ENCODE data around the gene UBD.

Gene UBD

DNA sequence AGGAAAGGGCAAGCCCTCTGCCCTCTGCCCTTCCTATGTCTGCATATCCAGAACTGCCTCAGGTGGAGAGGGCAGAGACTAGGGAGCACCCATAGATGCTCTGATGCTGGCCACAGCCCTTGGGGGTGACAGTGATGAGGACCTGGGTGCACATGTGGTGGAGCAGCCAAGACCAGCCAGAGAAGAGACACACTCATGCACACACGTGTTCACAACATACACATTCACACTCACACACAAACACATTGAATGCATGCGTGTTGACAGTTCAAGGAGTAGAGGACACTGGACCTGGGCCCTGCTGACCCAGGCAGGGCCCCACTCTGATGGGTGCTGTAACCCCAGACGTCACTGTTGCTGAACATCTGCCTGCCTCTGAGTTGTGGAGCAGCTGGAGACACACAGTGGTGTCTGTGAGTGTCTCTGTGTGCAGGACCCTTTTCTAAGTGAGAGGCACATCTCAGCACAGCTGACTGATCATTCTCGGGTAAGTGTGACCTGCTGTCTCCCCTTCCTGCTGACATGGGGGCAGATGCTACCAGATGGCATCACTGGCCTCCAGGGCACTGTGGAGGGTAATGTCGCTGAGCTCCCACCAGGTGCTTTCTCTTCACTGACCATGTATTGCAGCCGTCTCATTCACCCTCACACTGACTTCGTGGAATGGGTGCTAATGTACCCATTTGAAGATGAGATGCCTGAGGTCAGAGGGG is 41.6 kb downstream of the UBD start:
- Histone ChIP-seq H3K9ac (ENCODE audit: low read length) (no peak overlapping the region), H3K4me3 (ENCODE audit: low read length) (no peak overlapping the region), H3K36me3 (ENCODE audit: control insufficient read depth, low read depth, low read length) (no peaks in the 10 kb centered on the region), H3K9me3 (ENCODE audit: control insufficient read depth, low read depth, low read length) (peaks cover 4% of the 10 kb centered on the region), H3K27me3 (ENCODE audit: control insufficient read depth, insufficient read depth, low read length) (no peaks in the 10 kb centered on the region), H3K27ac (ENCODE audit: low read length) (no peak overlapping the region), H3K4me1 (ENCODE audit: control insufficient read depth, low read depth, low read length) (no peaks in the 10 kb centered on the region)

DNA sequence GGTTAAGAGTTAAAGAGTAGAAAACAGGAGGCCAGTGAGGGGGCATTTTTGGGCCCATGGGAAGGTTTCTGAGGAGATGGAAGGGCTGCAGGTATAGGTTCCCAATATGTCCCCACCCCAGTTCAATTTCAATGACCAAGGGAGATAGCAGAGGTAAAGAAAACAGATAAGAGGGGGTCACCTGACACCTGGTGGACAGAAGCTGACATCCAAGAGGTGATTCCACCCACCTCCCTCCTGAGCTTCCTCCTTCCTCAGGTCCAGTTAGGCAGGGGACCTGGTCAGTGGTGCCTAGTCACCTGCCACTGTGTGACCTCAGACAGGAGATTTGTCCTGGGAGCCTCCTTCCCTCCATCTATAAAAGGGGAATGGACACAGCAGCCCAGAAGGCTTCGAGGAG is 42.3 kb downstream of the UBD start:
- H3K36me3 ChIP-seq (ENCODE audit: control insufficient read depth, low read depth, low read length): no peaks in the 10 kb centered on the region
- H3K4me3 ChIP-seq (ENCODE audit: low read length): no peak overlapping the region
- H3K9me3 ChIP-seq (ENCODE audit: control insufficient read depth, low read depth, low read length): no peaks in the 10 kb centered on the region
- no peaks in the 10 kb centered on the region for H3K4me1 ChIP-seq (ENCODE audit: control insufficient read depth, low read depth, low read length)
- H3K27me3 ChIP-seq (ENCODE audit: control insufficient read depth, insufficient read depth, low read length): no peaks in the 10 kb centered on the region
- no peak overlapping the region for H3K27ac ChIP-seq (ENCODE audit: low read length)
- no peak overlapping the region for H3K9ac ChIP-seq (ENCODE audit: low read length)

DNA sequence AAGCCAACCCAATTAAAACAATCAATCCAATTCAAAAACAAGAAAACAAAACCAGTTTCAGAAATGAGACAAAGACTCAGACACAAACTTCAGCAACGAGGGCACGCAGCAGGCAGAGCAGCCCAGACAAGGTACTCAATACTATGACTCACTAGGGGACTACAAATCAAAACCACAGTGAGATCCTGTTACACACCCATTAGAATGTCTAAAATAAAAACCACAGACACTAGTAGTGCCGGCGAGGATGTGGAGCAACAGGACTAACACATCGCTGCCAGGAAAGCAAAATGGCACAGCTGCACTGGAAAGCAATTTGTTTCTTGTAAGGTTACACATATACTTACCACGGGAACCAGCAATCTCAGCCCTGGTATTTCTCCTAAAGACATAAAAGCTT is 43.4 kb downstream of the UBD start:
- Histone ChIP-seq H3K36me3 (ENCODE audit: control insufficient read depth, low read depth, low read length) (no peaks in the 10 kb centered on the region), H3K9ac (ENCODE audit: low read length) (no peak overlapping the region), H3K4me1 (ENCODE audit: control insufficient read depth, low read depth, low read length) (no peaks in the 10 kb centered on the region), H3K27me3 (ENCODE audit: control insufficient read depth, insufficient read depth, low read length) (no peaks in the 10 kb centered on the region), H3K9me3 (ENCODE audit: control insufficient read depth, low read depth, low read length) (no peaks in the 10 kb centered on the region), H3K4me3 (ENCODE audit: low read length) (no peak overlapping the region), H3K27ac (ENCODE audit: low read length) (no peak overlapping the region)

DNA sequence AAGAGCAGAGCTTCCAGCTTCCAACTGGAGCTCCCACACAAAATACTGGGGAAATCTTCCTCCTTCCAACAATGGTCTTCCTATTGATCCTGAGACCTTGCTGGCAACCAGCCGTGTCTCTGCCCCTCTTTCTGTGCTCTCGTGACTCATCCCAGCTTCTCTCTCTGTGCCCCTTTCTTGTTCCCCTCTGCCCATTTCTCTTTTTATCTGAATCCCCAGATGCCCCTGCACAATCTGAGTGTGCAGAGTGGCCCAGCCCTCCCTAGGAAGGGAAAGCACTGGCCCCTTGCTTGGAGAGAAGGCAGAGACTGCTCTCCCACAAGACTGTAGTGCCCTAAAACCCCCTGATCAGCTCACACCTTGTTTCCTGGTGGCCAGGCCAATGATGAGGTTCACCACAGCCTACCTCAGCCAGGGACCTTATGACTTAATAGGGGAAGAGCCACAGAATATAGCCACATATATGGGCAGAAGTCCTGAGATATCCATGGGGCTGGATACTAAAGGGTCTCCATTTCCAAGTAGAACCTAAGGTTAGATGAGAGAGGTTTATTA is 48.7 kb downstream of the UBD start:
- H3K36me3 ChIP-seq (ENCODE audit: control insufficient read depth, low read depth, low read length): no peaks in the 10 kb centered on the region
- H3K9me3 ChIP-seq (ENCODE audit: control insufficient read depth, low read depth, low read length): no peaks in the 10 kb centered on the region
- peaks cover 4% of the 10 kb centered on the region for H3K4me1 ChIP-seq (ENCODE audit: control insufficient read depth, low read depth, low read length)
- no peak overlapping the region for H3K27ac ChIP-seq (ENCODE audit: low read length)
- H3K9ac ChIP-seq (ENCODE audit: low read length): no peak overlapping the region
- no peaks in the 10 kb centered on the region for H3K27me3 ChIP-seq (ENCODE audit: control insufficient read depth, insufficient read depth, low read length)
- H3K4me3 ChIP-seq (ENCODE audit: low read length): no peak overlapping the region

DNA sequence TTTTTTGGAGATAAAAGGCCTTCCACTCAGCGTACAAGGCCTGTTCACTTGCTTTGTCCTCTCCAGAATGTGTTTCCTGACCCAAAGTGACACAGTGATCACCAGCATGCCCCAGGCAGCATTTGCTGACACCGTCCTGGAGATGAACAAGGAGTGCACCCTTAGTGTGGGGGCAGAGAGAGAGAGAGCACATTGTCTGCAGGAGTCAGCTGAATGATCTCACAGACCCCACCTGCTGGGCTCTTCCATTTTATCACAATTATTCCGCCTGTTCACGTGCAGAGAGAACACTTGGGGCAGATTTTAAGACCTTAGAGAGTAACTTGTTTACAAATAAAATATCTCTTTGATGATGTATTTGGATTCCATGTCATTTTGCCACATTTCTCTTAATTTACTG is 49.3 kb downstream of the UBD start:
- no peaks in the 10 kb centered on the region for H3K9me3 ChIP-seq (ENCODE audit: control insufficient read depth, low read depth, low read length)
- no peaks in the 10 kb centered on the region for H3K36me3 ChIP-seq (ENCODE audit: control insufficient read depth, low read depth, low read length)
- H3K27ac ChIP-seq (ENCODE audit: low read length): no peak overlapping the region
- H3K4me1 ChIP-seq (ENCODE audit: control insufficient read depth, low read depth, low read length): peaks cover 4% of the 10 kb centered on the region
- no peak overlapping the region for H3K9ac ChIP-seq (ENCODE audit: low read length)
- no peaks in the 10 kb centered on the region for H3K27me3 ChIP-seq (ENCODE audit: control insufficient read depth, insufficient read depth, low read length)
- H3K4me3 ChIP-seq (ENCODE audit: low read length): no peak overlapping the region

DNA sequence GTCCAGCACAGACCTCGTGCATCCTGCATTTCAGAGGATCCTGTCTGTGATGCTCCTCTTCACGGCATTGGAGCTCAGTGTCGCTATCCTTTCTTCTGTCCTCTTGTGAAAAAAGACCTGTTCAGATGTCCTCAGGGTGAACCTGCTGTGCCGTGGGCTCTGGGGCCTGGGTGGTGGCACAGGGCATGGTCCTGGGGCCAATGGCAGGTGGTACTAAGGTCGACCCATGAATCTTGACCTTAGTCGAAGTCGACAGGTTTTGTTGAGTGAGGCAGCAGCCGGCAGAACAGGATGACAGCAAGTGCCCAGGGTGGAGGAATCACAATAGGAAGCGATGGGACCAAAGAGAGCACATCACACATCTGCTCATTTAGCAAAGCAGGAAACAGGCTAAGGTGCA is 49.8 kb downstream of the UBD start:
- Histone ChIP-seq H3K4me3 (ENCODE audit: low read length) (no peak overlapping the region), H3K9me3 (ENCODE audit: control insufficient read depth, low read depth, low read length) (no peaks in the 10 kb centered on the region), H3K27ac (ENCODE audit: low read length) (no peak overlapping the region), H3K36me3 (ENCODE audit: control insufficient read depth, low read depth, low read length) (no peaks in the 10 kb centered on the region), H3K27me3 (ENCODE audit: control insufficient read depth, insufficient read depth, low read length) (no peaks in the 10 kb centered on the region), H3K4me1 (ENCODE audit: control insufficient read depth, low read depth, low read length) (peaks cover 4% of the 10 kb centered on the region), H3K9ac (ENCODE audit: low read length) (no peak overlapping the region)

DNA sequence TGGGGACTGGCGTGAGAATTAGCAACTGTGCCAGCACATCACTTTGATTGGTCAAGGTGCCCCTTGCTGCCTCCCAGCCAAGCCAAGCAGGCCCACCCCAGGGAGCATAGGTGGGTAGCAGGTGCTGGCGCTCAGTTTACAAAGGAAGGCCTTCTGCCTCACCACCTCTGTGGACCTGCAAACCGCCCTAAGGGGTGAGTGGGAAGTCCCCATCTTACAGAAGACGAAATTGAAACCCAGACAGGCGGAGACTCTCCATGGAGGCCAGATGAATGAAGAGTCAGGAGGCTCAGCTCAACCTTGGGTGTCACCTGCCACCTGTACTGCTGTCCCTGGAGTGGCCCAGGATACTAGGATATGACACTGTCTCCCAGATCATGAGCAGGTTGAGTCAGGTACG is 50.3 kb downstream of the UBD start:
- no peaks in the 10 kb centered on the region for H3K27me3 ChIP-seq (ENCODE audit: control insufficient read depth, insufficient read depth, low read length)
- no peaks in the 10 kb centered on the region for H3K9me3 ChIP-seq (ENCODE audit: control insufficient read depth, low read depth, low read length)

DNA sequence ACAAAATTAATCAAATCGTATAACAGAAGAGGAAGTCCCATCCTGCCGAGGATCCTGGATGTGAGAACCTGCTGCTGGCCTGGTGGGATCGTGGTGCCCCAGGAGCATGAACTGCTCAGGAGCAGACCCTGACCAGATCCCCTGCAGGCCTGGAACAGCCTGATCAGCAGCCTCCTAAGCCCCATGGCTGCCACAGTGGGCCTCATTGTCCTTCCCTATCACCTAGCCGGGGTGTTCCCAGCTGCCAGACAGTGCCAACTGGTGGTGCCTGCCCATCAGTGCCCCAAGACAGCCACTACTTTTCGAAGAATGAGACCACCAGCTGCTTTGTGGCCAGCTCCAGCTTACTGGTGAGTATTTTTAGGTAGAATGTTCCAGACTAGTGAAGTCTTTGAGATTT is 52.2 kb downstream of the UBD start:
- Histone ChIP-seq H3K9ac (ENCODE audit: low read length) (no peak overlapping the region), H3K27ac (ENCODE audit: low read length) (no peak overlapping the region), H3K4me1 (ENCODE audit: control insufficient read depth, low read depth, low read length) (peaks cover 4% of the 10 kb centered on the region), H3K27me3 (ENCODE audit: control insufficient read depth, insufficient read depth, low read length) (no peaks in the 10 kb centered on the region), H3K4me3 (ENCODE audit: low read length) (no peak overlapping the region), H3K9me3 (ENCODE audit: control insufficient read depth, low read depth, low read length) (no peaks in the 10 kb centered on the region), H3K36me3 (ENCODE audit: control insufficient read depth, low read depth, low read length) (no peaks in the 10 kb centered on the region)

More for the DNA sequence above, 50.3 kb downstream of the UBD start:
- Histone ChIP-seq H3K4me3 (ENCODE audit: low read length) (no peak overlapping the region), H3K9ac (ENCODE audit: low read length) (no peak overlapping the region), H3K27ac (ENCODE audit: low read length) (no peak overlapping the region), H3K4me1 (ENCODE audit: control insufficient read depth, low read depth, low read length) (peaks cover 4% of the 10 kb centered on the region), H3K36me3 (ENCODE audit: control insufficient read depth, low read depth, low read length) (no peaks in the 10 kb centered on the region)

DNA sequence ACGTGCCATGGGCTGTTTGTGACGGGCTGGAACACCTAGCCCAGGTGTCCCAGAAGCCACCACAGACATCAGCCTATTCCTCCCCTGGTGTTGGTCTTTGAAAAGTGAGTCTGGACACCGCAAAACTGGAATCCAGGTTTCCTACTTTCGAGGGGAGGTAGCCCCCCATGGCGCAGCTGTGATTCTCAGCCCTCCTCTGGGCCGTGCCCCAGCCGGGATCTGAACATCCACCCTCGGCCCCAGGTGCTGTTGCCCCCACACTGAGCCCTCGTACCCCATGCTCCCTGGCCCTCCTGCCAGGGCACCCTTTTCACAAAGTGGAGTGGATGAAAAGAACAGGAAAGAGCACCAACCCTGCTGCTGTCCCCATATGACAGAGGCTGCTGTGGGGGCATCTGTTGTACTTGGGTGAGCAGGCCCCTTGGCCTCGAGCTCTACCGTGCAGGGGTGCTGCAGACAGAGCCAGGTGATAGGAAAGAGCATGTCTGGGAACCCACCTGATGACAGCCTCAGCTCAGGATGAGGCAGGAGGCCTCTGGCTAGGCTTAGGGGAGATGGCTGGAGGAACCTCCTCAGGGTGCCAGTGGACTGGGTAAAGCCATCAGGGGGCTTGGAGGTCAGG is 53.0 kb downstream of the UBD start:
- H3K9ac ChIP-seq (ENCODE audit: low read length): no peak overlapping the region
- no peak overlapping the region for H3K27ac ChIP-seq (ENCODE audit: low read length)
- H3K4me3 ChIP-seq (ENCODE audit: low read length): no peak overlapping the region
- peaks cover 4% of the 10 kb centered on the region for H3K4me1 ChIP-seq (ENCODE audit: control insufficient read depth, low read depth, low read length)
- H3K9me3 ChIP-seq (ENCODE audit: control insufficient read depth, low read depth, low read length): no peaks in the 10 kb centered on the region
- no peaks in the 10 kb centered on the region for H3K27me3 ChIP-seq (ENCODE audit: control insufficient read depth, insufficient read depth, low read length)
- no peaks in the 10 kb centered on the region for H3K36me3 ChIP-seq (ENCODE audit: control insufficient read depth, low read depth, low read length)

DNA sequence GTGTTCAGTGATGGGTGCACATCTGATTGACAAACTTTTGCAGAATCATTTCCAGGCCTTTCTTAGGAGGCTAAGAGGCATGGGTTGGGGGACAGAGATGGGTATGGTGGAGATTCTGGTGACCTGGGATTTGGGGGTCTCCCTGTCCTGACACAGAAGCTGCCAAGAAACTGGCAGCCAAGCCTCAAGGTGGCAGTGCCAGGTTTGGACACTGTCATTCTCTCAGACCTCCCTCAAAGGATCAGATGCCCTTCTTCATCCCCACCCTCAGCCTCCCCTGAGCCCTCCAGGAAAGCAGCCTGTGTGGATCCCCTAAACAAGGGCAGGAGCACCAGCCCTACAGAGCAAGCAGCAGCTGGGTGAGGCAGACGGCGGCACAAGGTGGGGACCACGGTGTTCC is 53.7 kb downstream of the UBD start:
- Histone ChIP-seq H3K4me3 (ENCODE audit: low read length) (no peak overlapping the region), H3K36me3 (ENCODE audit: control insufficient read depth, low read depth, low read length) (no peaks in the 10 kb centered on the region), H3K9me3 (ENCODE audit: control insufficient read depth, low read depth, low read length) (no peaks in the 10 kb centered on the region), H3K9ac (ENCODE audit: low read length) (no peak overlapping the region), H3K27ac (ENCODE audit: low read length) (no peak overlapping the region), H3K4me1 (ENCODE audit: control insufficient read depth, low read depth, low read length) (peaks cover 4% of the 10 kb centered on the region), H3K27me3 (ENCODE audit: control insufficient read depth, insufficient read depth, low read length) (no peaks in the 10 kb centered on the region)
